ENCODE results near the gene CD40.

The CD40 gene

GRCh38 chr20:46151936-46152335 lies 33.8 kb downstream of the CD40 start:
- no peak for TF ChIP-seq TCF12 (IDR thresholded peaks at IDR 0.05; ENCODE audit: low read depth)

GRCh38 chr20:46152824-46153586 lies 34.9 kb downstream of the CD40 start:
- TF ChIP-seq REST (IDR thresholded peaks at IDR 0.05; ENCODE audit: low read depth) = no peak
- peak; percentile 40; the same call in 1 of the 2 replicates for TF ChIP-seq EGR1 (IDR thresholded peaks at IDR 0.05)
- TF ChIP-seq TAF1 (IDR thresholded peaks at IDR 0.05; ENCODE audit: low read depth) = no peak
- TF ChIP-seq CEBPB (IDR thresholded peaks at IDR 0.05) = no peak
- no peak for TF ChIP-seq TEAD4 (IDR thresholded peaks at IDR 0.05)
- no peak for TF ChIP-seq RAD21 (IDR thresholded peaks at IDR 0.05; ENCODE audit: low read depth)
- no peak for TF ChIP-seq ZBTB7A (IDR thresholded peaks at IDR 0.05; ENCODE audit: low read depth)
- no peak for TF ChIP-seq USF1 (IDR thresholded peaks at IDR 0.05)

- TF ChIP-seq CREB1 (IDR thresholded peaks at IDR 0.05; ENCODE audit: low read depth) (no peak), CEBPB (IDR thresholded peaks at IDR 0.05) (no peak), RAD21 (IDR thresholded peaks at IDR 0.05; ENCODE audit: low read depth) (no peak), TAF1 (IDR thresholded peaks at IDR 0.05; ENCODE audit: low read depth) (no peak), TCF12 (IDR thresholded peaks at IDR 0.05; ENCODE audit: low read depth) (no peak), EP300 (IDR thresholded peaks at IDR 0.05; ENCODE audit: borderline replicate concordance) (no peak), EGR1 (IDR thresholded peaks at IDR 0.05) (no peak), TEAD4 (IDR thresholded peaks at IDR 0.05) (no peak), NFIC (IDR thresholded peaks at IDR 0.05) (no peak), ZBTB7A (IDR thresholded peaks at IDR 0.05; ENCODE audit: low read depth) (no peak), YY1 (IDR thresholded peaks at IDR 0.05; ENCODE audit: low read depth) (no peak), REST (IDR thresholded peaks at IDR 0.05; ENCODE audit: low read depth) (no peak), MAX (IDR thresholded peaks at IDR 0.05) (no peak)
Measured at GRCh38 chr20:46154305-46154704, 36.2 kb downstream of the CD40 start.

GRCh38 chr20:46154796-46155195 lies 36.7 kb downstream of the CD40 start:
- no peak for TF ChIP-seq TAF1 (IDR thresholded peaks at IDR 0.05; ENCODE audit: low read depth)
- TF ChIP-seq ZBTB7A (IDR thresholded peaks at IDR 0.05; ENCODE audit: low read depth) = no peak
- no peak for TF ChIP-seq TCF12 (IDR thresholded peaks at IDR 0.05; ENCODE audit: low read depth)
- TF ChIP-seq NFIC (IDR thresholded peaks at IDR 0.05) = no peak
- TF ChIP-seq FOXM1 (IDR thresholded peaks at IDR 0.05; ENCODE audit: borderline replicate concordance, low read depth) = no peak
- no peak for TF ChIP-seq CREB1 (IDR thresholded peaks at IDR 0.05; ENCODE audit: low read depth)
- no peak for TF ChIP-seq EP300 (IDR thresholded peaks at IDR 0.05; ENCODE audit: borderline replicate concordance)
- no peak for TF ChIP-seq TEAD4 (IDR thresholded peaks at IDR 0.05)
- TF ChIP-seq REST (IDR thresholded peaks at IDR 0.05; ENCODE audit: low read depth) = no peak
- no peak for TF ChIP-seq RAD21 (IDR thresholded peaks at IDR 0.05; ENCODE audit: low read depth)
- no peak for TF ChIP-seq EGR1 (IDR thresholded peaks at IDR 0.05)
- TF ChIP-seq MAX (IDR thresholded peaks at IDR 0.05) = no peak
- no peak for TF ChIP-seq YY1 (IDR thresholded peaks at IDR 0.05; ENCODE audit: low read depth)
- TF ChIP-seq CEBPB (IDR thresholded peaks at IDR 0.05) = no peak

- TF ChIP-seq EP300 (IDR thresholded peaks at IDR 0.05; ENCODE audit: borderline replicate concordance) (no peak), REST (IDR thresholded peaks at IDR 0.05; ENCODE audit: low read depth) (no peak), CEBPB (IDR thresholded peaks at IDR 0.05) (no peak), MAX (IDR thresholded peaks at IDR 0.05) (no peak), USF1 (IDR thresholded peaks at IDR 0.05) (no peak), ZBTB7A (IDR thresholded peaks at IDR 0.05; ENCODE audit: low read depth) (no peak), CREB1 (IDR thresholded peaks at IDR 0.05; ENCODE audit: low read depth) (no peak), RAD21 (IDR thresholded peaks at IDR 0.05; ENCODE audit: low read depth) (no peak), NFIC (IDR thresholded peaks at IDR 0.05) (no peak), TCF12 (IDR thresholded peaks at IDR 0.05; ENCODE audit: low read depth) (no peak), TEAD4 (IDR thresholded peaks at IDR 0.05) (no peak), YY1 (IDR thresholded peaks at IDR 0.05; ENCODE audit: low read depth) (no peak), FOXM1 (IDR thresholded peaks at IDR 0.05; ENCODE audit: borderline replicate concordance, low read depth) (no peak), TAF1 (IDR thresholded peaks at IDR 0.05; ENCODE audit: low read depth) (no peak), EGR1 (IDR thresholded peaks at IDR 0.05) (no peak)
Measured at GRCh38 chr20:46156065-46156464, 38.0 kb downstream of the CD40 start.

Data from Ishikawa (cell line).